Astrocyte (in vitro differentiated cells and primary cell): ENCODE measurements around the gene HACL1. TPM values are rescaled to one million over a fixed set of nuclear protein-coding genes. Genes with fewer than 3 reads are reported as not detected.

Source experiments
- DNase-seq: peaks from one replicate; pipeline ENCODE4 v3.0.0-alpha.2; 2010; ENCODE audit warnings: low read depth
- FAIRE-seq: peaks from 2 replicates; lab custom pipeline; 2011; peaks lifted over from hg19 to GRCh38; lab: Jason Lieb, UNC
- H2AFZ ChIP-seq: 2 replicates; pipeline ENCODE4 v1.6.0; 2012; ENCODE audit warnings: low read depth, low read length, inconsistent platforms
- H3K27ac ChIP-seq: 2 replicates; pipeline ENCODE4 v1.5.1; 2011; ENCODE audit warnings: low read depth, low read length, inconsistent platforms
- H3K27me3 ChIP-seq: 2 replicates; pipeline ENCODE4 v1.6.0; 2011; ENCODE audit warnings: low read length, inconsistent platforms; ENCODE audit not compliant: insufficient read depth
- H3K36me3 ChIP-seq: 2 replicates; pipeline ENCODE4 v1.5.1; 2011; ENCODE audit warnings: low read length, inconsistent platforms; ENCODE audit not compliant: insufficient read depth
- H3K4me1 ChIP-seq: 2 replicates; pipeline ENCODE4 v1.5.1; 2011; ENCODE audit warnings: low read length, inconsistent platforms; ENCODE audit not compliant: insufficient read depth
- H3K4me2 ChIP-seq: 2 replicates; pipeline ENCODE4 v1.6.0; 2012; ENCODE audit warnings: low read length, inconsistent platforms
- H3K4me3 ChIP-seq: 2 replicates; pipeline ENCODE4 v1.5.1; 2011; ENCODE audit warnings: low read depth, mild to moderate bottlenecking, low read length, inconsistent platforms; ENCODE audit not compliant: insufficient read depth
- H3K79me2 ChIP-seq: 2 replicates; pipeline ENCODE4 v1.6.0; 2012; ENCODE audit warnings: mild to moderate bottlenecking, low read length, inconsistent platforms; ENCODE audit not compliant: insufficient read depth
- H3K9ac ChIP-seq: 2 replicates; pipeline ENCODE4 v1.6.0; 2012; ENCODE audit warnings: mild to moderate bottlenecking, low read length, inconsistent platforms
- H3K9me3 ChIP-seq: 2 replicates; pipeline ENCODE4 v1.5.1; 2012; ENCODE audit warnings: low read depth, mild to moderate bottlenecking, low read length, inconsistent platforms; ENCODE audit not compliant: insufficient read depth
- H4K20me1 ChIP-seq: 2 replicates; pipeline ENCODE4 v1.6.0; 2012; ENCODE audit warnings: low read length, inconsistent platforms; ENCODE audit not compliant: insufficient read depth
- H3K27ac Mint-ChIP-seq: one replicate; pipeline ENCODE4 v1.8.0; 2021; ENCODE audit warnings: mild to moderate bottlenecking, mixed read lengths; ENCODE audit not compliant: unreplicated experiment
- H3K27me3 Mint-ChIP-seq: one replicate; pipeline ENCODE4 v1.8.0; 2021; ENCODE audit warnings: low read depth, mixed read lengths; ENCODE audit not compliant: unreplicated experiment
- H3K36me3 Mint-ChIP-seq: one replicate; pipeline ENCODE4 v1.8.0; 2021; ENCODE audit warnings: low read depth, mixed read lengths; ENCODE audit not compliant: unreplicated experiment
- H3K4me1 Mint-ChIP-seq: one replicate; pipeline ENCODE4 v1.8.0; 2021; ENCODE audit warnings: low read depth, mixed read lengths; ENCODE audit not compliant: unreplicated experiment
- H3K4me3 Mint-ChIP-seq: one replicate; pipeline ENCODE4 v1.8.0; 2021; ENCODE audit warnings: mild to moderate bottlenecking, moderate library complexity, mixed read lengths; ENCODE audit not compliant: unreplicated experiment
- H3K9me3 Mint-ChIP-seq: one replicate; pipeline ENCODE4 v1.8.0; 2021; ENCODE audit warnings: mild to moderate bottlenecking, mixed read lengths; ENCODE audit not compliant: unreplicated experiment
- CTCF ChIP-seq: IDR thresholded peaks from 2 replicates; pipeline ENCODE4 v1.5.1; 2011; ENCODE audit warnings: low read depth, mild to moderate bottlenecking, inconsistent platforms, low read length, moderate library complexity; ENCODE audit not compliant: insufficient read depth
- EZH2 ChIP-seq: IDR thresholded peaks from 2 replicates; pipeline ENCODE4 v1.6.1; 2012; ENCODE audit warnings: mild to moderate bottlenecking, low read length, inconsistent platforms; ENCODE audit not compliant: insufficient read depth
- total RNA-seq: library from RNA; stranded (reverse); gene quantifications from 2 replicates; pipeline ENCODE4 v1.2.1, GENCODE V29; 2021

Gene HACL1
- total RNA-seq, 1 donor from 2014 or later = 17.8 TPM

- TF ChIP-seq EZH2 = no peak
- no peak for TF ChIP-seq CTCF
- no peaks in the 10 kb centered on the region for H3K9me3 ChIP-seq
- Mint-ChIP-seq H3K4me1 (peaks cover 5% of the 10 kb centered on the region), H3K27me3 (no peaks in the 10 kb centered on the region), H3K36me3 (peaks cover 1% of the 10 kb centered on the region), H3K27ac (no peak overlapping the region), H3K4me3 (no peak overlapping the region), H3K9me3 (no peaks in the 10 kb centered on the region)
- H4K20me1 ChIP-seq = peaks cover 9% of the 10 kb centered on the region
- no peak for DNase-seq
- H3K4me3 ChIP-seq = no peak overlapping the region
- H3K27ac ChIP-seq = no peak overlapping the region
- no peak overlapping the region for H2AFZ ChIP-seq
- no peak overlapping the region for H3K9ac ChIP-seq
- FAIRE-seq = no peak
- H3K4me1 ChIP-seq = peaks cover 8% of the 10 kb centered on the region
- peaks cover 14% of the 10 kb centered on the region for H3K79me2 ChIP-seq
- peaks cover 24% of the 10 kb centered on the region for H3K36me3 ChIP-seq
- H3K4me2 ChIP-seq = no peak overlapping the region
- H3K27me3 ChIP-seq = no peaks in the 10 kb centered on the region
Measured at GRCh38 chr3:15595955-15596354, 5.4 kb downstream of the HACL1 start.

- no peaks in the 10 kb centered on the region for H3K9me3 Mint-ChIP-seq
Measured at GRCh38 chr3:15592968-15593367, 8.4 kb downstream of the HACL1 start.

More at GRCh38 chr3:15592968-15593367, 8.4 kb downstream of the HACL1 start:
- TF ChIP-seq EZH2 = no peak
- no peak for TF ChIP-seq CTCF
- Histone ChIP-seq H3K9ac (no peak overlapping the region), H3K36me3 (peaks cover 16% of the 10 kb centered on the region), H3K4me1 (no peaks in the 10 kb centered on the region), H3K27me3 (no peaks in the 10 kb centered on the region), H3K4me3 (no peak overlapping the region), H3K9me3 (no peaks in the 10 kb centered on the region), H3K4me2 (no peak overlapping the region), H3K27ac (no peak overlapping the region), H4K20me1 (no peaks in the 10 kb centered on the region), H2AFZ (no peak overlapping the region), H3K79me2 (no peaks in the 10 kb centered on the region)
- FAIRE-seq (no peak), DNase-seq (no peak)
- Mint-ChIP-seq H3K36me3 (peaks cover 6% of the 10 kb centered on the region), H3K27me3 (no peaks in the 10 kb centered on the region), H3K27ac (no peak overlapping the region), H3K4me3 (no peak overlapping the region), H3K4me1 (no peaks in the 10 kb centered on the region)
